Right atrium auricular region (tissue), 2 donors: ENCODE results near the gene B3GNT8. TPM values are rescaled to one million over a fixed set of nuclear protein-coding genes. Genes with fewer than 3 reads are reported as not detected.

Source experiments
- DNase-seq: peaks from one replicate; pipeline ENCODE4 v3.0.0-alpha.2; 2019; ENCODE audit warnings: low spot score
- H3K27ac ChIP-seq, 2 donors: fragments of 200-600 bp; sonication (generic); 1 replicate in 1 of 2; 2 replicates in 1 of 2; pipeline ENCODE4 v1.5.1; 2016 to 2019
- H3K27me3 ChIP-seq, 2 donors: fragments of 200-600 bp; sonication (generic); one replicate each; pipeline versions ENCODE4 v1.5.1 to v1.6.0; 2017 to 2019
- H3K36me3 ChIP-seq: fragments of 200-600 bp; sonication (generic); one replicate; pipeline ENCODE4 v1.5.1; 2016
- H3K4me1 ChIP-seq, 2 donors: fragments of 200-600 bp; sonication (generic); one replicate each; pipeline versions ENCODE4 v1.5.1 to v1.6.0; 2017 to 2019
- H3K4me3 ChIP-seq, 2 donors: fragments of 200-600 bp; sonication (generic); 1 replicate in 1 of 2; 2 replicates in 1 of 2; pipeline ENCODE4 v1.5.1; 2017 to 2019; ENCODE audit warnings: mild to moderate bottlenecking in 1 of 2, moderate library complexity in 1 of 2
- H3K9me3 ChIP-seq, 2 donors: fragments of 200-600 bp; sonication (generic); one replicate each; pipeline ENCODE4 v1.5.1; 2019
- CTCF ChIP-seq, 2 donors: fragments of 200-600 bp; sonication (generic); IDR thresholded peaks; one replicate each; pipeline ENCODE4 v1.5.1; 2019; ENCODE audit warnings: antibody characterized with exemption in 2 of 2
- total RNA-seq, 2 donors: library from RNA; depleted of rRNA; stranded (reverse); fragments of >200 nt; gene quantifications; one replicate each; pipeline ENCODE4 v1.1.0, GENCODE V29; 2016

The B3GNT8 gene
- total RNA-seq, 2 donors from 2014 or later = 1.9 to 4.5 TPM

DNA sequence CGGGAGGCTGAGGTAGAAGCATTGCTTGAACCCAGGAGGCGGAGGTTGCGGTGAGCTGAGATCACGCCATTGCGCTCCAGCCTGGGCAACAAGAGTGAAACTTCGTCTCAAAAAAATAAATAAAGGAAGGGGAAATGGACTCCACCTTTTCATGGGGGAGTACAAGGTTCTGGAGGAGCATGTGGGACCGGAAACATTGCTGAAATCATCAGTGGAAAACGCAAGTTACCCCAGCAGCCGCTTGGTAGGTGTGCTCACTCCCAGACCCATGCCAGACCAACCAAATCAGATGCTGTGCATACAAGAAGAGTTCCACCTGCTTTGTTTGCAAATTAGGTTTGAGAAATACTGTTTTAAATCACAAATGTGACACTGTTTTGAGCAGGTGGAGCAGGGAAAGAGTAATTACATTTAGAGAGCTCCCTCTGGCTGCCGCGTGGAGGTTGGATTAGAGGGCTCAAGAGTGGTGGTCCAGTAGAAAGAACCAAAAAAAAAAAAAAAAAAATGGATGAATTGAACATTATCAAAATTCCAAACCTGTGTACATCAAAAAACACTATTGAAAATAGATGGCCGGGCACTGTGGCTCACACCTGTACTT is 20.7 kb upstream of the B3GNT8 start:
- H3K4me3 ChIP-seq = peak overlapping the region; percentile 8 to 36
- peak in 1 of 2 donors; percentile 33 for TF ChIP-seq CTCF (IDR thresholded peaks at IDR 0.05)

DNA sequence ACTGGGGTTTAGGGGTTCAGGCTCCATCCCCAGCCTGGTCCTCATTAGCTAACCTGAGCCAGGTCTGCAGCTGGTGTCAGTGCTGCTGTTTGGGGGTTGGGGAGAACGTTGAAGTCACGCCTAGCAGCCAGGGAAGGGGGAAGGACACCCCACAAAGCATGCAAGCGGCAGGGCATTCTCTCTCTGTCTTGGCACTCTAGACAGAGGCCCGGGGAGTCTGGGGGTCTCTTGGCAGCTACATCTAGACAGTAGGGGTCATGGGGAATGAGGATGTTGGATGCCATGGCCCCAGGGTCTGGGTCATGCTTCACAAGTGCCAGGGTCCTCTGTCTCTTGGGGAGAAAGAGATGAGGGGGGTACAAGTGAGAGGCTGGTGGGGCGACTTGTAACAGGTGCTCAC is 18.4 kb upstream of the B3GNT8 start:
- Histone ChIP-seq H3K27me3 (no peaks in the 10 kb centered on the region), H3K4me1 (peaks cover 0 to 16% of the 10 kb centered on the region in 2 donors), H3K4me3 (no peak overlapping the region), H3K36me3 (no peaks in the 10 kb centered on the region), H3K27ac (no peak overlapping the region), H3K9me3 (no peaks in the 10 kb centered on the region)
- no peak for TF ChIP-seq CTCF (IDR thresholded peaks at IDR 0.05)
- DNase-seq = peak; percentile 50

More for the DNA sequence above, 20.7 kb upstream of the B3GNT8 start:
- Histone ChIP-seq H3K9me3 (no peaks in the 10 kb centered on the region), H3K36me3 (no peaks in the 10 kb centered on the region), H3K27me3 (no peaks in the 10 kb centered on the region), H3K27ac (peak overlapping the region in 1 of 2 donors; percentile 29), H3K4me1 (peaks cover 0 to 16% of the 10 kb centered on the region in 2 donors)
- DNase-seq = no peak

DNA sequence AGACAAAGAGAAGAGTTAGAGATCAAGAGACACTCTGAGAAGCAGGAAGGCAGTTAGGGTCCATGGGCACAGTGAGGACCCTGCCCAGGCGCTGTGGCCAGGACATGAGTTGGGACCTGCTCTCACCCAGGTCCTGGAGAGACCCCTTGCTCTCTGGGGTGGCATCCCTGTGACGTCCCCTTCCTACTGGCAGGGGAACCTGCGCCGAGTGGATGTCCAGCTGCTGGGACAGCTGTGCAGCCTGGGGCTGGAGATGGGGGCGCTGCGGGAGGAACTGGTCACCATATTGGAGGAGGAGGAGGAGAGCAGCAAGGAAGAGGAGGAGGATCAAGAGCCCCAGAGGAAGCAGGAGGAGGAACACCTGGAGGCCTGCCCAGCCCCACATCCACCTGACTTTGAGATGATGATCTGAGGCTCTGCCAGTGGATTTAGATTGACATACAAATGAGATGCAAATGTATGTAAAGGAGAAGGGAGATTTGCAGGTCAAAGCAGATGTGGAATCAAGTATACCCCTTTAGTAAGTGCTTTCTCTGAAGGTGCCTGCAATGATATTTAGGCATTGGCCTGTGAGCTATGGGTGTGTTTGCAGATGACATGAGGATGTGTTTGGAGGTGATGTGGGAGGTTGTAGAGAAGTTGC is 16.8 kb upstream of the B3GNT8 start:
- H3K36me3 ChIP-seq = no peaks in the 10 kb centered on the region
- H3K27ac ChIP-seq = no peak overlapping the region
- TF ChIP-seq CTCF (IDR thresholded peaks at IDR 0.05) = no peak
- no peaks in the 10 kb centered on the region for H3K9me3 ChIP-seq
- H3K27me3 ChIP-seq = no peaks in the 10 kb centered on the region
- peaks cover 0 to 14% of the 10 kb centered on the region in 2 donors for H3K4me1 ChIP-seq
- no peak for DNase-seq
- H3K4me3 ChIP-seq = no peak overlapping the region

- peaks cover 5% of the 10 kb centered on the region for H3K36me3 ChIP-seq
- no peaks in the 10 kb centered on the region for H3K27me3 ChIP-seq
- DNase-seq = no peak
- H3K9me3 ChIP-seq = no peaks in the 10 kb centered on the region
- no peak within 1 kb of the TSS for H3K4me3 ChIP-seq
- peaks cover 0 to 13% of the 10 kb centered on the region in 2 donors for H3K4me1 ChIP-seq
- no peak within 1 kb of the TSS for H3K27ac ChIP-seq
- no peak for TF ChIP-seq CTCF (IDR thresholded peaks at IDR 0.05)
These were observed 15.5 kb upstream of the B3GNT8 start, which contains the start of gene ERICH4 for GRCh38 chr19:41442473-41443355. Gene ERICH4, plus strand, starts transcription at chr19:41443156. Its CDS starts 14 bp downstream, at chr19:41443170.

DNA sequence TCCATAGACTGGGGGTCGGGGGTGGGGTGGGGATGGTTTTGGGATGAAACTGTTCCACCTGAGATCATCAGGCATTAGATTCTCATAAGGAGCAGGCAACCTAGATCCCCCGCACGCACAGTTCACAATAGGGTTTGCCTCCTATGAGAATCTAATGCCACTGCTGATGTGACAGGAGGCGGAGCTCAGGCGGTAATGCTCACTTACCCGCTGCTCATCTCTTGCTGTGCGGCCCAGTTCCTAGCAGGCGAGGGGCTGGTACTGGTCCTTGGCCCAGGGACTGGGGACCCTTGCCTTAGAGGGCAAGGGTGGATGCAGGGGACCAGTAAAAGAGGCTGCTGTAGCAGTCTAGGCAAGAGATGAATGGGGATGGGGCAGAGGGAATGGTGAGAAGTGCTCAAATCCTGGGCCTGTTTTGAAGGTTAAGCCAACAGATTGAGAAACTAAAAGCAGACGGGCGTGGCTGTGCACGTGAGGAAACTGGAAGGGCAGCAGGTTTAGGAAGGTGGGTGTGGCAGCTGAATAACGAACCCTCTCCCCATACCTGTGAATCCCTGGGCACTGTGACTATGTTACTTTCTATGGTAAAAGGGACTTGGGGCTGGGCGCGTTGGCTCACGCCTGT is 14.3 kb upstream of the B3GNT8 start:
- Histone ChIP-seq H3K36me3 (peaks cover 18% of the 10 kb centered on the region), H3K4me1 (peaks cover 0 to 13% of the 10 kb centered on the region in 2 donors), H3K4me3 (no peak overlapping the region), H3K27me3 (no peaks in the 10 kb centered on the region), H3K9me3 (no peaks in the 10 kb centered on the region), H3K27ac (no peak overlapping the region)
- no peak for TF ChIP-seq CTCF (IDR thresholded peaks at IDR 0.05)
- no peak for DNase-seq
